OCI-LY1 (cell line): Measurements from ENCODE around the gene TRIM66.

ENCODE experiments used
- CTCF ChIP-seq: fragments of 200-600 bp; sonication (generic), shearing (Covaris generic); IDR thresholded peaks from 2 replicates; pipeline ENCODE4 v1.5.1; 2017; ENCODE audit warnings: mild to moderate bottlenecking, antibody characterized with exemption, low read length, moderate library complexity, mixed read lengths
- EZH2 ChIP-seq: fragments of 200-600 bp; sonication (generic), shearing (Covaris generic); IDR thresholded peaks from 2 replicates; pipeline ENCODE4 v1.8.0; 2017; ENCODE audit warnings: borderline replicate concordance, mixed run types, mild to moderate bottlenecking, antibody characterized with exemption, low read length, moderate library complexity, mixed read lengths

GRCh38 chr11:8726395-8726794, 43.9 kb upstream of the TRIM66 start:
- TF ChIP-seq CTCF = no peak
- no peak for TF ChIP-seq EZH2
